Mucosa of gallbladder (tissue), 1 donor: ENCODE results near the gene TAS2R41. TPM values are rescaled to one million over a fixed set of nuclear protein-coding genes. Genes with fewer than 3 reads are reported as not detected.
"Not testable (repeated sequence)": the region's sequence is repeated elsewhere in the genome, so short reads cannot be mapped to it uniquely, and the experiment has no call there.

Source experiments
- DNase-seq: peaks from one replicate; pipeline ENCODE4 v3.0.0-alpha.2; 2020; ENCODE audit warnings: low spot score
- total RNA-seq: library from RNA; stranded (reverse); gene quantifications from one replicate; pipeline ENCODE4 v1.2.1, GENCODE V29; 2021
- donor health status: DM: no; HTN: no; CAD: no.

TAS2R41 gene
- total RNA-seq, 1 donor from 2014 or later, result not detected

DNA sequence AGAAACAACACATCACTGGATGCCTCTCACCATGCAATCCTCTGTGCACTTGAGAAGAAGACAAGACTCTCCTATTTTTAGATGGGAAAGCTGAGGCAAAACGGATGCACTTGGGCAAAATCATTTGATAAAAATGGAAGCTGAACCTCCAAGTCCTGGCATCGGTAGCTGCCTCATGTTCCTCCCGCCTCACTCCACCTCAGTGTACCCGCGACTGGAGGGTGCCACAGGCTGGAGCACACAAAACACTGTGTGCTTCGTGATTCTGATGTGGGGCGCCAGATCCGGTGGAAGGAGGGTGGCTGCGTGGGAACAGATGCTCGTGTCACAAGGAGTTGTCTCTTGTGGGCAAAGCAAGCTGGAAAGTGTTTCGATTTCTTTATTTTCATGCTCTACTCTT is 41.3 kb downstream of the TAS2R41 start:
- no peak for DNase-seq

DNA sequence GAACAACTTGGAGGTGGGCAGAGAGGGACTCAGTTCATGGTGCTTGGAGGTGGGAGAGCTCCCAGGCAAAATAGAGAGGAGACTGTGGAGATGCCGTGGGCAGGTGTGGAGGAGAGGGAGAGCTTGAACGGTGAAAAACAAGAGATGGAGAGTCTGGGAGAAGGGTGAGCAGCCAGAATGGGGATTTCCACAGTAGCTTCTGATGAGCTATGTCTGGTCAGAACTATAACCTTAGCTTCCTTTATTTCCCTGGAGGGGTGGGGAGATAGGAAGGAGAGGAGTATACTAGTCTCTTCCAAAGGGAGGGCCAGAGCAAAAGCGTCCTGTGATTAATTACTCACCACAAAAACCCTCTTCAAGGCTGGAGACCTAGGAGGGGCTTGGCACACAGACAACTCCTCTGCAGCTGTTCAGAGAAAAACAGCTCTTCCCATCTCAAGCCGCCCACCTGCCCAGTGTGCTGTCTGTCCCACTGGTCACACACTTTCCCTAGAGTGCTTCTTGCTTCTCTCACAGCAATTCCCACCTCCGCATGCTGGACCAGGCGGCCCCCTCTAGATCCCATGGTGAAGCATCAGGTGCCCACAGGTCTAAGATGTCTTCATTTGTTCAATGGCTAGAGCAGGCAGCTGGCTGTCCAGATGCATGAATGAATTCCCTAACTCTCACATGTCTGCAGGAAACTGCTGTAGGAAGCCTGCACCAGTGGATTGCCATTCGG is 41.9 kb downstream of the TAS2R41 start:
- no peak for DNase-seq

DNA sequence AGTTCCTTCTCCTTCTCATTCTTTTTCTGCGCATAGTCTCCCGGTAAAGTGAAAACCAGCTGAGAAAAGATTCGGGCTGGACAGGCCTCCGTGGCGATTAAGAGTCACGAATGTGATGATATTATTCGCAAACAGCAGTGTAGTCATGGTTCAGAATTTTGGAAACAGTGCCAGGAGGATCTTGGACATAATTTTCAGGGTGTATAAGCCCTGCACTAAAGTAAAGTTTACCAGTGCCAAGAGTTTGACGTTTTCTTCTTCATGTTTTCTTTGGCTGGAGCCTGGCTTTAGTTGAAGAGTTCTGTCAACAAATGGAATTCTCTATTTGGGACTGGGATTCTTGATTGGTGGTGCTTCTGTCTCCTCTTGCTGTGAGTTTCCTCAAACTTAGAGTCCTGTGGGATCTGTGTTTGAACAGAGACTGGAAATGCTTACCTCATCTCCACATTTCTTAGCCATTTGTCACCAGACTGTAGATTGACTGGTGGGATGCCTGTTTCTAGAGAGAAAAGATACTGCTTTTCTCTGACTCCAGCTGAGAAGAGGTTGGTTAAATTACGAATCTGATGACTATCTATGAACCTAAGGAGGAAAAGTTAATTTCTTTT is 44.7 kb downstream of the TAS2R41 start:
- not testable (repeated sequence) for DNase-seq

Other genes starting within 250 kb of the TAS2R41 start
- gene GSTK1, start 214.4 kb upstream of the TAS2R41 start, total RNA-seq, result 252 TPM
- 47.8 TPM for gene TMEM139, start 192.9 kb upstream of the TAS2R41 start, total RNA-seq
- gene CASP2, start 189.5 kb upstream of the TAS2R41 start, total RNA-seq, result 38.7 TPM
- 1.2 TPM for gene CLCN1, start 161.8 kb upstream of the TAS2R41 start, total RNA-seq
- gene FAM131B, start 115.2 kb upstream of the TAS2R41 start, total RNA-seq, result 6.6 TPM
- 276 TPM for gene ZYX, start 96.5 kb upstream of the TAS2R41 start, total RNA-seq
- 38.0 TPM for gene EPHA1, start 69.0 kb upstream of the TAS2R41 start, total RNA-seq
- not detected for gene TAS2R60, start 34.4 kb upstream of the TAS2R41 start, total RNA-seq
- 0.63 TPM for gene CTAGE15, start 93.9 kb downstream of the TAS2R41 start, total RNA-seq
- 8.9 TPM for gene TCAF2, start 143.1 kb downstream of the TAS2R41 start, total RNA-seq